ENCODE data around the gene SMIM31. TPM values are rescaled to one million over a fixed set of nuclear protein-coding genes. Genes with fewer than 3 reads are reported as not detected.

Gene SMIM31
- polyA plus RNA-seq, 1 donor (not counting 4 experiments of a cell fraction or from before 2014, with no cell fraction given) = not detected

- FAIRE-seq = no peak
- H3K4me3 ChIP-seq (ENCODE audit: control insufficient read depth in 2 of 3, extremely low read depth in 1 of 3, insufficient read depth in 2 of 3, low read depth in 1 of 3, low read length in 3 of 3) = no peak overlapping the region
- no peaks in the 10 kb centered on the region for H3K4me1 ChIP-seq (ENCODE audit: control insufficient read depth, extremely low read depth, insufficient read depth, low read length)
- dilution Hi-C loops (cut with MboI; ENCODE audit: extremely low pct_ligation_motif_present, low sequenced_read_pairs) = no loop called here
- no peaks in the 10 kb centered on the region for H3K9me3 ChIP-seq (ENCODE audit: control insufficient read depth, low read depth, low read length)
- no peaks in the 10 kb centered on the region for H3K9me1 ChIP-seq (ENCODE audit: control insufficient read depth, extremely low read depth, insufficient read depth, low read length)
- no peak overlapping the region for H3K27ac ChIP-seq (ENCODE audit: control insufficient read depth, insufficient read depth, low read length)
- no peaks in the 10 kb centered on the region for H3K79me2 ChIP-seq (ENCODE audit: control insufficient read depth, insufficient read depth, low read length)
- DNase-seq (ENCODE audit: low read depth, low spot score) = no peak
- no peak overlapping the region for H2AFZ ChIP-seq (ENCODE audit: control insufficient read depth, low read length)
- H3K27me3 ChIP-seq (ENCODE audit: control insufficient read depth, extremely low read depth, insufficient read depth, low read length) = no peaks in the 10 kb centered on the region
- no peak overlapping the region for H3K9ac ChIP-seq (ENCODE audit: control insufficient read depth, extremely low read depth, insufficient read depth, low read length)
- H3K4me2 ChIP-seq (ENCODE audit: control insufficient read depth, extremely low read depth, insufficient read depth, low read depth, low read length) = no peak overlapping the region
- no peaks in the 10 kb centered on the region for H3K36me3 ChIP-seq (ENCODE audit: control insufficient read depth in 2 of 2, extremely low read depth in 1 of 2, insufficient read depth in 2 of 2, low read length in 2 of 2)
- no peaks in the 10 kb centered on the region for H4K20me1 ChIP-seq (ENCODE audit: control insufficient read depth, extremely low read depth, insufficient read depth, low read length)
- TF ChIP-seq CTCF (optimal IDR thresholded peaks at IDR 0.05 in 1 of 3, IDR thresholded peaks at IDR 0.05 in 1 of 3, conservative IDR thresholded peaks at IDR 0.05 in 1 of 3; ENCODE audit: extremely low read depth in 1 of 3, insufficient read depth in 2 of 3, low read length in 3 of 3) = no peak
- no peak for TF ChIP-seq EZH2 (IDR thresholded peaks at IDR 0.05; ENCODE audit: low read length)
These were observed 5.6 kb upstream of the SMIM31 start for GRCh38 chr4:164748375-164748774.

GRCh38 chr4:164755432-164755831 lies 1.5 kb downstream of the SMIM31 start:
- DNase-seq (ENCODE audit: low read depth, low spot score) = no peak
- H3K9ac ChIP-seq (ENCODE audit: control insufficient read depth, extremely low read depth, insufficient read depth, low read length) = no peak overlapping the region
- no peaks in the 10 kb centered on the region for H3K9me1 ChIP-seq (ENCODE audit: control insufficient read depth, extremely low read depth, insufficient read depth, low read length)
- H4K20me1 ChIP-seq (ENCODE audit: control insufficient read depth, extremely low read depth, insufficient read depth, low read length) = no peaks in the 10 kb centered on the region
- H3K27ac ChIP-seq (ENCODE audit: control insufficient read depth, insufficient read depth, low read length) = no peak overlapping the region
- H3K4me1 ChIP-seq (ENCODE audit: control insufficient read depth, extremely low read depth, insufficient read depth, low read length) = no peaks in the 10 kb centered on the region
- no peaks in the 10 kb centered on the region for H3K27me3 ChIP-seq (ENCODE audit: control insufficient read depth, extremely low read depth, insufficient read depth, low read length)
- H3K4me3 ChIP-seq (ENCODE audit: control insufficient read depth in 2 of 3, extremely low read depth in 1 of 3, insufficient read depth in 2 of 3, low read depth in 1 of 3, low read length in 3 of 3) = no peak overlapping the region
- TF ChIP-seq EZH2 (IDR thresholded peaks at IDR 0.05; ENCODE audit: low read length) (no peak), CTCF (optimal IDR thresholded peaks at IDR 0.05 in 1 of 3, IDR thresholded peaks at IDR 0.05 in 1 of 3, conservative IDR thresholded peaks at IDR 0.05 in 1 of 3; ENCODE audit: extremely low read depth in 1 of 3, insufficient read depth in 2 of 3, low read length in 3 of 3) (no peak)
- no peaks in the 10 kb centered on the region for H3K9me3 ChIP-seq (ENCODE audit: control insufficient read depth, low read depth, low read length)
- H3K79me2 ChIP-seq (ENCODE audit: control insufficient read depth, insufficient read depth, low read length) = no peaks in the 10 kb centered on the region
- no peak overlapping the region for H2AFZ ChIP-seq (ENCODE audit: control insufficient read depth, low read length)
- no peaks in the 10 kb centered on the region for H3K36me3 ChIP-seq (ENCODE audit: control insufficient read depth in 2 of 2, extremely low read depth in 1 of 2, insufficient read depth in 2 of 2, low read length in 2 of 2)
- dilution Hi-C loops (cut with MboI; ENCODE audit: extremely low pct_ligation_motif_present, low sequenced_read_pairs) = no loop called here
- H3K4me2 ChIP-seq (ENCODE audit: control insufficient read depth, extremely low read depth, insufficient read depth, low read depth, low read length) = no peak overlapping the region
- no peak for FAIRE-seq

All from keratinocyte (primary cell).